Measurements from ENCODE around the gene MARF1. TPM values are rescaled to one million over a fixed set of nuclear protein-coding genes. Genes with fewer than 3 reads are reported as not detected.

Gene MARF1
- total and polyA plus RNA-seq, 4 donors = 7.0 to 19.8 (median 12.6) TPM

DNA sequence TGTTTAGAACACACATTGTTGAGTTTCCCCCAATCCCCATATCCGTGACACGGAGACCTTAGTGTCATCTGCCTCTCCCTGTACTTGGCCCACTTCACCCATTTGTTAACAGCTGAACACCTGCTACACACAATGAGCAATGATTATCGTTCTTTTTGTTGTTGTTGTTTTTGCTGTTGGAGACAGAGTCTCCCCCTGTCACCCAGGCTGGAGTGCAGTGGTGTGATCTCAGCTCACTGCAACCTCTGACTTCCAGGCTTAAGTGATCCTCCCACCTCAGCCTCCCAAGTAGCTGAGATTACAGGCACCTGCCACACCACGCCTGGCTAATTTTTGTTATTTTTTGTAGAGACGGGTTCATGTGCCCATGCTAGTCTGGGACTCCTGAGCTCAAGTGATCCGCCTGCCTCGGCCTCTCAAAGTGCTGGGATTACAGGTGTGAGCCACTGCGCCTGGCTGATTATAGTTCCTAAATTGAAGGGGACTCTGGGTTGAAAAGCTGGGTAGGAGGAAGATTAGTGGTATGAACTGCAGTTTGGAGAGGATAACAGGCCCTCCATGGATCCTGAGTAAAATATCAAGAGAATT is 28.7 kb upstream of the MARF1 start:
- no peaks in the 10 kb centered on the region for H3K27me3 ChIP-seq (ENCODE audit: control insufficient read depth in 4 of 4, insufficient read depth in 4 of 4, low read length in 3 of 4)
- 96% methylated on average over 8 of the region's 8 CpGs for WGBS

DNA sequence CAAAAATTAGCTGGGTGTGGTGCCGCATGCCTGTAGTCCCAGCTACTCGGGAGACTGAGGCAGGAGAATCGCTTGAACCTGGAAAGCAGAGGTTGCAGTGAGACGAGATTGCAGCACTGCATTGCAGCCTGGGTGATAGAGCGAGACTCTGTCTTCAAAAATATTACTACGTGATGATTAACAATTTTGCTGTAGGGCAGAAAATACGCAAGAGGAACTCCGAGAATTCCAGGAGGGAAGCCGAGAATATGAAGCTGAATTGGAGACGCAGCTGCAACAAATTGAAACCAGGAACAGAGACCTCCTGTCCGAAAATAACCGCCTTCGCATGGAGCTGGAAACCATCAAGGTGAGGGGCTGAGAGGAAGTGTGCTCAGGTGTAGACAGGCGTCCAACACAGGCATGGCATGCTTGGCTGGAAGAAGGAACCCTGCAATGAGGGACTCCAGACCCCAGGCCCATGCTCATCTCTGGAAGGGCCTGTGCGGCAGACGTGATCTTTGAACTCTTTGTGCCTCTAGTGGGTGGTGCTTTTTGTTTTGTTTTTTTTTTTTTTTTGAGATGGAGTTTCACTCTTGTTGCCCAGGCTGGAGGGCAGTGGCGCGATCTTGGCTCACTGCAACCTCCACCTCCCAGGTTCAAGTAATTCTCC is 24.3 kb upstream of the MARF1 start:
- DNase-seq (ENCODE audit: low spot score) = no peak
- H3K36me3 ChIP-seq (ENCODE audit: control insufficient read depth in 4 of 4, insufficient read depth in 3 of 4, low read depth in 1 of 4, low read length in 3 of 4) = peaks cover 6 to 11% (median 7%) of the 10 kb centered on the region in 4 donors
- TF ChIP-seq FOXA1 (IDR thresholded peaks at IDR 0.05) = no peak

More for the DNA sequence above, 28.7 kb upstream of the MARF1 start:
- no peak for TF ChIP-seq NR2F2 (IDR thresholded peaks at IDR 0.05)
- TF ChIP-seq, protein P1, sequence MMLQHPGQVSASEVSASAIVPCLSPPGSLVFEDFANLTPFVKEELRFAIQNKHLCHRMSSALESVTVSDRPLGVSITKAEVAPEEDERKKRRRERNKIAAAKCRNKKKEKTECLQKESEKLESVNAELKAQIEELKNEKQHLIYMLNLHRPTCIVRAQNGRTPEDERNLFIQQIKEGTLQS (IDR thresholded peaks at IDR 0.05) = no peak
- no peak overlapping the region for H3K9ac ChIP-seq (ENCODE audit: low read depth in 1 of 2, low read length in 2 of 2)
- H3K4me1 ChIP-seq (ENCODE audit: control insufficient read depth in 4 of 4, insufficient read depth in 4 of 4, low read length in 3 of 4) = peaks cover 4 to 15% (median 13%) of the 10 kb centered on the region in 4 donors
- H3K36me3 ChIP-seq (ENCODE audit: control insufficient read depth in 4 of 4, insufficient read depth in 3 of 4, low read depth in 1 of 4, low read length in 3 of 4) = peaks cover 4 to 7% (median 5%) of the 10 kb centered on the region in 4 donors
- DNase-seq (ENCODE audit: low spot score) = no peak
- no peaks in the 10 kb centered on the region for H3K9me3 ChIP-seq (ENCODE audit: control insufficient read depth in 4 of 4, low read length in 3 of 4)
- no peak overlapping the region for H3K4me3 ChIP-seq (ENCODE audit: low read depth in 1 of 3, low read length in 3 of 3)
- H3K27ac ChIP-seq (ENCODE audit: low read depth in 1 of 2, low read length in 2 of 2) = peak overlapping the region in 1 of 2 donors; percentile 97

DNA sequence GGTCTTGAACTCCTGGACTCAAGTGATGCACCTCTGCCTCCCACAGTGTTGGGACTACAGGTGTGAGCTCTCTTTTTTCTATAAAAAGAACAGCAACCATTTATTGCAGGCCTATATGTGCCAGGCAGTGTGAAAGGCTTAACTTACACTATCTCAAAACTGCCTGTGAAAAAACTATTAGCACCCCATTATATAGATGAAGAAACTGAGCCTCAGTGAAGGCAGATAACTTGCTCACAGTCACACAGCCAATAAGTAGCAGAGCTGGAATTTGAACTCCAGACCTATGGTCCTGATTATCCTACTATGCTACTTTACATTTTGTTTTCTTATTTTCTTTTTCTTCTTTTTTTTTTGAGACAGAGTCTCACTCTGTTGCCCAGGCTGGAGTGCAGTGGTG is 22.2 kb upstream of the MARF1 start:
- no peaks in the 10 kb centered on the region for H3K9me3 ChIP-seq (ENCODE audit: control insufficient read depth in 4 of 4, low read length in 3 of 4)
- H3K4me3 ChIP-seq (ENCODE audit: low read depth in 1 of 3, low read length in 3 of 3) = no peak overlapping the region
- H3K27me3 ChIP-seq (ENCODE audit: control insufficient read depth in 4 of 4, insufficient read depth in 4 of 4, low read length in 3 of 4) = no peaks in the 10 kb centered on the region
- no peaks in the 10 kb centered on the region for H3K4me1 ChIP-seq (ENCODE audit: control insufficient read depth in 4 of 4, insufficient read depth in 4 of 4, low read length in 3 of 4)
- H3K27ac ChIP-seq (ENCODE audit: low read depth in 1 of 2, low read length in 2 of 2) = no peak overlapping the region
- no peak for DNase-seq (ENCODE audit: low spot score)
- H3K9ac ChIP-seq (ENCODE audit: low read depth in 1 of 2, low read length in 2 of 2) = no peak overlapping the region
- H3K36me3 ChIP-seq (ENCODE audit: control insufficient read depth in 4 of 4, insufficient read depth in 3 of 4, low read depth in 1 of 4, low read length in 3 of 4) = peaks cover 6 to 11% (median 7%) of the 10 kb centered on the region in 4 donors
- TF ChIP-seq HNF4G (IDR thresholded peaks at IDR 0.05) (no peak), RAD21 (IDR thresholded peaks at IDR 0.05) (no peak), RXRA (IDR thresholded peaks at IDR 0.05) (no peak), JUND (IDR thresholded peaks at IDR 0.05) (no peak), FOXA1 (IDR thresholded peaks at IDR 0.05) (no peak), TAF1 (conservative IDR thresholded peaks at IDR 0.05) (no peak), NR2F2 (IDR thresholded peaks at IDR 0.05) (no peak), EGR1 (IDR thresholded peaks at IDR 0.05; ENCODE audit: low read depth in 2 of 2) (no peak), HNF4A (conservative IDR thresholded peaks at IDR 0.05) (no peak), YY1 (IDR thresholded peaks at IDR 0.05) (no peak), FOXA2 (IDR thresholded peaks at IDR 0.05) (no peak), SP1 (IDR thresholded peaks at IDR 0.05) (no peak), GABPA (IDR thresholded peaks at IDR 0.05 in 1 of 2, conservative IDR thresholded peaks at IDR 0.05 in 1 of 2) (no peak)
- TF ChIP-seq, protein P2, sequence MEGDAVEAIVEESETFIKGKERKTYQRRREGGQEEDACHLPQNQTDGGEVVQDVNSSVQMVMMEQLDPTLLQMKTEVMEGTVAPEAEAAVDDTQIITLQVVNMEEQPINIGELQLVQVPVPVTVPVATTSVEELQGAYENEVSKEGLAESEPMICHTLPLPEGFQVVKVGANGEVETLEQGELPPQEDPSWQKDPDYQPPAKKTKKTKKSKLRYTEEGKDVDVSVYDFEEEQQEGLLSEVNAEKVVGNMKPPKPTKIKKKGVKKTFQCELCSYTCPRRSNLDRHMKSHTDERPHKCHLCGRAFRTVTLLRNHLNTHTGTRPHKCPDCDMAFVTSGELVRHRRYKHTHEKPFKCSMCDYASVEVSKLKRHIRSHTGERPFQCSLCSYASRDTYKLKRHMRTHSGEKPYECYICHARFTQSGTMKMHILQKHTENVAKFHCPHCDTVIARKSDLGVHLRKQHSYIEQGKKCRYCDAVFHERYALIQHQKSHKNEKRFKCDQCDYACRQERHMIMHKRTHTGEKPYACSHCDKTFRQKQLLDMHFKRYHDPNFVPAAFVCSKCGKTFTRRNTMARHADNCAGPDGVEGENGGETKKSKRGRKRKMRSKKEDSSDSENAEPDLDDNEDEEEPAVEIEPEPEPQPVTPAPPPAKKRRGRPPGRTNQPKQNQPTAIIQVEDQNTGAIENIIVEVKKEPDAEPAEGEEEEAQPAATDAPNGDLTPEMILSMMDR (IDR thresholded peaks at IDR 0.05; ENCODE audit: low read depth, low read length, missing input control) = no peak
- TF ChIP-seq, protein P3, sequence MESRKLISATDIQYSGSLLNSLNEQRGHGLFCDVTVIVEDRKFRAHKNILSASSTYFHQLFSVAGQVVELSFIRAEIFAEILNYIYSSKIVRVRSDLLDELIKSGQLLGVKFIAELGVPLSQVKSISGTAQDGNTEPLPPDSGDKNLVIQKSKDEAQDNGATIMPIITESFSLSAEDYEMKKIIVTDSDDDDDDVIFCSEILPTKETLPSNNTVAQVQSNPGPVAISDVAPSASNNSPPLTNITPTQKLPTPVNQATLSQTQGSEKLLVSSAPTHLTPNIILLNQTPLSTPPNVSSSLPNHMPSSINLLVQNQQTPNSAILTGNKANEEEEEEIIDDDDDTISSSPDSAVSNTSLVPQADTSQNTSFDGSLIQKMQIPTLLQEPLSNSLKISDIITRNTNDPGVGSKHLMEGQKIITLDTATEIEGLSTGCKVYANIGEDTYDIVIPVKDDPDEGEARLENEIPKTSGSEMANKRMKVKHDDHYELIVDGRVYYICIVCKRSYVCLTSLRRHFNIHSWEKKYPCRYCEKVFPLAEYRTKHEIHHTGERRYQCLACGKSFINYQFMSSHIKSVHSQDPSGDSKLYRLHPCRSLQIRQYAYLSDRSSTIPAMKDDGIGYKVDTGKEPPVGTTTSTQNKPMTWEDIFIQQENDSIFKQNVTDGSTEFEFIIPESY (IDR thresholded peaks at IDR 0.05) = no peak
- TF ChIP-seq, protein P4, sequence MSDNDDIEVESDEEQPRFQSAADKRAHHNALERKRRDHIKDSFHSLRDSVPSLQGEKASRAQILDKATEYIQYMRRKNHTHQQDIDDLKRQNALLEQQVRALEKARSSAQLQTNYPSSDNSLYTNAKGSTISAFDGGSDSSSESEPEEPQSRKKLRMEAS (IDR thresholded peaks at IDR 0.05) = no peak
- TF ChIP-seq, protein P5, sequence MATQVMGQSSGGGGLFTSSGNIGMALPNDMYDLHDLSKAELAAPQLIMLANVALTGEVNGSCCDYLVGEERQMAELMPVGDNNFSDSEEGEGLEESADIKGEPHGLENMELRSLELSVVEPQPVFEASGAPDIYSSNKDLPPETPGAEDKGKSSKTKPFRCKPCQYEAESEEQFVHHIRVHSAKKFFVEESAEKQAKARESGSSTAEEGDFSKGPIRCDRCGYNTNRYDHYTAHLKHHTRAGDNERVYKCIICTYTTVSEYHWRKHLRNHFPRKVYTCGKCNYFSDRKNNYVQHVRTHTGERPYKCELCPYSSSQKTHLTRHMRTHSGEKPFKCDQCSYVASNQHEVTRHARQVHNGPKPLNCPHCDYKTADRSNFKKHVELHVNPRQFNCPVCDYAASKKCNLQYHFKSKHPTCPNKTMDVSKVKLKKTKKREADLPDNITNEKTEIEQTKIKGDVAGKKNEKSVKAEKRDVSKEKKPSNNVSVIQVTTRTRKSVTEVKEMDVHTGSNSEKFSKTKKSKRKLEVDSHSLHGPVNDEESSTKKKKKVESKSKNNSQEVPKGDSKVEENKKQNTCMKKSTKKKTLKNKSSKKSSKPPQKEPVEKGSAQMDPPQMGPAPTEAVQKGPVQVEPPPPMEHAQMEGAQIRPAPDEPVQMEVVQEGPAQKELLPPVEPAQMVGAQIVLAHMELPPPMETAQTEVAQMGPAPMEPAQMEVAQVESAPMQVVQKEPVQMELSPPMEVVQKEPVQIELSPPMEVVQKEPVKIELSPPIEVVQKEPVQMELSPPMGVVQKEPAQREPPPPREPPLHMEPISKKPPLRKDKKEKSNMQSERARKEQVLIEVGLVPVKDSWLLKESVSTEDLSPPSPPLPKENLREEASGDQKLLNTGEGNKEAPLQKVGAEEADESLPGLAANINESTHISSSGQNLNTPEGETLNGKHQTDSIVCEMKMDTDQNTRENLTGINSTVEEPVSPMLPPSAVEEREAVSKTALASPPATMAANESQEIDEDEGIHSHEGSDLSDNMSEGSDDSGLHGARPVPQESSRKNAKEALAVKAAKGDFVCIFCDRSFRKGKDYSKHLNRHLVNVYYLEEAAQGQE (IDR thresholded peaks at IDR 0.05) = no peak
- TF ChIP-seq, protein P1 (IDR thresholded peaks at IDR 0.05) = no peak

More for the DNA sequence above, 24.3 kb upstream of the MARF1 start:
- no peak overlapping the region for H3K27ac ChIP-seq (ENCODE audit: low read depth in 1 of 2, low read length in 2 of 2)
- no peak overlapping the region for H3K9ac ChIP-seq (ENCODE audit: low read depth in 1 of 2, low read length in 2 of 2)
- H3K27me3 ChIP-seq (ENCODE audit: control insufficient read depth in 4 of 4, insufficient read depth in 4 of 4, low read length in 3 of 4) = no peaks in the 10 kb centered on the region
- no peaks in the 10 kb centered on the region for H3K9me3 ChIP-seq (ENCODE audit: control insufficient read depth in 4 of 4, low read length in 3 of 4)
- WGBS = 97% methylated on average over 18 of the region's 18 CpGs
- peaks cover 0 to under 1% (median 0%) of the 10 kb centered on the region in 4 donors for H3K4me1 ChIP-seq (ENCODE audit: control insufficient read depth in 4 of 4, insufficient read depth in 4 of 4, low read length in 3 of 4)
- no peak overlapping the region for H3K4me3 ChIP-seq (ENCODE audit: low read depth in 1 of 3, low read length in 3 of 3)
